ENCODE measurements around the gene EEF1AKMT1. TPM values are rescaled to one million over a fixed set of nuclear protein-coding genes. Genes with fewer than 3 reads are reported as not detected.

Gene EEF1AKMT1
- total RNA-seq, 1 experiment from 2014 or later: 10.6 TPM

DNA sequence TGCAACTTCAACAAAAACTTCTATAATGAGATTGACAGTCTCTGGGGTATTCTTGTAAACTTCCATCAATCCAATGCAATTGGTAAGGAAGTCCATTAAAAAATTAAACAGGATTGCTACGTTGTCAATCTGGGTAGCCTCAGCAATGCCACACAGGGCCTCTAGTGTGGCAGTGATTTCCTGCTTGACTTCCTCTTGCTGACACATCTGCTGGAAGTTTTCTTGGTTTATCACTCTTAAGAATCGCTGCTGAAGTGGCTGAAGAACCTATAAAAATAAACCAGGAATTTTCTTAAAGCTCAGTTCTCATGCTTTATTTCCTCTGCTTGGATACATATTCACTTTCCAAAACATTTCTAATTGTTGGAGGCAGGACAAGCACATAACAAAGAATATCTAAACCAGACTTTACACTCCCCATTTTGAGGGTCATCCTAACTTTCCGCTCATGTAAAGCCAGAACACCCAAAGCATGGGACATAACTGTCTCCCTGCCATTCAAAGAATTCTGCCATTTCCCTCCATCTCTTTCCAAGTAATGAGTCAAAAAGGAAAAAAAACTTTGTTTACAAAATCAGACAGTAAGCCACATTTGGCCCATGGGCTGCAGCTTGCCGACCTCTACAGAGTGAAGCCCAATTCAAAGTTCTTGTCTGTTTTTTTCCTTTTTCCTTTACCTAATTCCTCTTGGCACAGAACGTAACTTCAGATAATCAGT is 23.2 kb upstream of the EEF1AKMT1 start:
- DNase-seq (ENCODE audit: low read depth in 1 of 2, low spot score in 2 of 2): peak in 1 of 2 experiments; percentile 26
- Histone ChIP-seq H3K27ac (0 out of 2 replicates have a peak overlapping the region, but pooled peaks have one; percentile 19), H3K9me3 (replicated peaks) (no peaks in the 10 kb centered on the region), H3K36me3 (peaks cover 24% of the 10 kb centered on the region), H3K4me1 (replicated peaks) (peaks cover 15% of the 10 kb centered on the region), H3K27me3 (replicated peaks) (no peaks in the 10 kb centered on the region), H3K4me3 (no peak overlapping the region)

DNA sequence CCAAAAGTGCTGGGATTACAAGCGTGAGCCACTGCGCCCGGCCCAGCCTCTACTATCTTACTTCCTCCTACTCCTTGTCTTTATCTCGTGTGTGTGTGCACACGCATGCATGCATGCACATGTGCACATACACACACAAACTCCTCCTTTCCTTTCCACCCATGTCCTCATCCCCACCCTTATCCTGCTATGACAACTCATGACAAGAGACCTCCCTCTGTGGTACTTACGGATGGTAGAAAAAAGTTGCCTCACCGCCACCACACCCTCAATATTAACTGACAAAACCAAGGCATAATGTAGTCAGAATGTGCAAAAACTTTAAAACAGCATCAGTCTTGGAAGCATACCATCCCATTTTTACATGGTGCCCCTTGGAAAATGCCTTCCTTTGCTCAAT is 15.9 kb upstream of the EEF1AKMT1 start:
- no peaks in the 10 kb centered on the region for H3K9me3 ChIP-seq (replicated peaks)
- no peaks in the 10 kb centered on the region for H3K27me3 ChIP-seq (replicated peaks)
- no peak for DNase-seq (ENCODE audit: low read depth in 1 of 2, low spot score in 2 of 2)
- H3K4me3 ChIP-seq: no peak overlapping the region
- no peaks in the 10 kb centered on the region for H3K4me1 ChIP-seq (replicated peaks)
- H3K27ac ChIP-seq: no peak overlapping the region
- H3K36me3 ChIP-seq: peaks cover 18% of the 10 kb centered on the region

DNA sequence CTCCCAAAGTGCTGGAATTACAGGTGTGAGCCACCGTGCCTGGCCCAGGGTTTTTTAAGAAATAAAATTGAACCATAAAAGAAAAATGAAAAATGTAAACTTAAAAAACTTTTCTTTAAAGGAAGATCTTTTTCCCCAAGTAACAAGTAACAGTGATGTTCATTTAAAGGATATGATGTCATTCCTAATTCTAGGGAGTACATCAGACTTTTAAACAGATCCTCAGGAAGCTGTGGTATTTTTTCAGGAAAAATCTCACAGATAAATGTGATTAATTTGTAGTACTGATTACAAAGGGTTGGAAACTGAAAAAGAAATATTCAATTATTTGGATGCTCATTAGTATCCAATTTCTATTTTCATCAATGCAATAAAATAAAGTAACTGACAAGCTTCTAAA is 14.6 kb upstream of the EEF1AKMT1 start:
- H3K4me1 ChIP-seq (replicated peaks): no peaks in the 10 kb centered on the region
- no peak for DNase-seq (ENCODE audit: low read depth in 1 of 2, low spot score in 2 of 2)
- H3K27ac ChIP-seq: no peak overlapping the region
- H3K4me3 ChIP-seq: no peak overlapping the region
- H3K9me3 ChIP-seq (replicated peaks): no peaks in the 10 kb centered on the region
- peaks cover 17% of the 10 kb centered on the region for H3K36me3 ChIP-seq
- no peaks in the 10 kb centered on the region for H3K27me3 ChIP-seq (replicated peaks)

DNA sequence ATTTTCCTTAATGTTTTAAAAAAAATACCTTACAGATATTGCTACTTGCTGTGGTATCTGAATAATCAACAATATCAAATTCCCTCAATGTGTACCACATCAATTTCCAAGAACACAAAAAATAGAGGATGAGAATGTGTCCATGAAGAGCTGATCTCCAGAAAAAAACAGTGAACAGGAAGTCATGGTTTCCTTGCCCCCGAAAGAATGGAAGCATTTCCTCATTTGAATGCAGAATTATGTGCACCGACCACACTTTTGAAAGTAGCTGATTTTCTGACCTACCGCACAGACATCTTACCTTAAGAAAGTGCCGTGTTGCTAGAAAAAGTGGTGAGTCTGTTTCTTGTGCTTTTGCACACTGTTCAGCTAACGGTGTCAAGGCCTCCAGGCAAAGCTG is 13.4 kb upstream of the EEF1AKMT1 start:
- H3K4me3 ChIP-seq: no peak overlapping the region
- no peaks in the 10 kb centered on the region for H3K4me1 ChIP-seq (replicated peaks)
- no peak overlapping the region for H3K27ac ChIP-seq
- H3K9me3 ChIP-seq (replicated peaks): no peaks in the 10 kb centered on the region
- DNase-seq (ENCODE audit: low read depth in 1 of 2, low spot score in 2 of 2): no peak
- H3K27me3 ChIP-seq (replicated peaks): no peaks in the 10 kb centered on the region
- peaks cover 19% of the 10 kb centered on the region for H3K36me3 ChIP-seq

DNA sequence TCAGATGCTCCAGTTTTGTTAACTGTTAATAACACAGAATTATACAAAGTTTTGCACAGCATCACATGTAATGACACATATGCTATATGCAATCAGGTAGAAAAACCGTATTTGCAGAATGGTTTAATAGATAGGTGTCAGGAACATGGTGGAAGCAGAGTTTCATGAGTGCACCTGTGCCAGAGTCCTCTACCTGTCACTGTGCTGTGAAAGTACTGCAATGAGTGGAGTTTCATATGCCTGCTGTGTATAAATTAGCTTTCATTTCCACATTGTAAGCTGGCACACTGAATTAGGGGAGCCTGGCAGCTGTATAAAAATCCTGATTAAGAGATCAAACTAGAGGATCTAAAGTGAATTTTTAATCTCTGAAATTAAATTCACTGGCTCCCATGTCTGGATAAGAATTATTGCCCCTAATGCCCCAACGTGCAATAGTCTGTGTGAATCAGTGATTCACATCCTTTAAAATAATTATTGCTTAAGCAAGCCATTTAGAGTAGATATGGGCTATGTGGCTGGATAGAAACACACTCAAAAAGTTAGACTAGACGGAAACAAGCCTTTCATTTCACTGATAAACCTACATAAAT is 8.5 kb upstream of the EEF1AKMT1 start:
- H3K27me3 ChIP-seq (replicated peaks): no peaks in the 10 kb centered on the region
- peaks cover 10% of the 10 kb centered on the region for H3K36me3 ChIP-seq
- no peaks in the 10 kb centered on the region for H3K4me1 ChIP-seq (replicated peaks)
- H3K9me3 ChIP-seq (replicated peaks): no peaks in the 10 kb centered on the region
- no peak overlapping the region for H3K27ac ChIP-seq
- DNase-seq (ENCODE audit: low read depth in 1 of 2, low spot score in 2 of 2): no peak
- no peak overlapping the region for H3K4me3 ChIP-seq

DNA sequence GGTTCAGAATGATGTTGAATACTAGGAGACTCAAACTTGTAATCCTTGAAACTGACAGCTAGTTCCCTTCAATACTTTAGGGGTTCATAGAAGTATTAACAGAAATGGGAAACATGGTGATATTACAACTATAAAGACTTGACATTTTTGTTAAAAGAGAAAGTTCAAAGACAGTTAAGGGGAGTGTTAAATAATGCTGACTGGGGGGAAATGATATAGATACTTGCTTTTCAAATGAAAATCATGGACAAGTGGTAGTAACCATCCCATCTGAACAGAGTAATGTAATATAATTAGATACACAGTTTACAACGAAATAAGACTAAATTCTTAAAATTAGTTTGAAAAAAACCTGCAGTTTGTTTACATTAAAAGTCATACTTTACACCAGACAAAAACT is 6.6 kb upstream of the EEF1AKMT1 start:
- Histone ChIP-seq H3K36me3 (peaks cover 6% of the 10 kb centered on the region; the same call in 1 of the 2 replicates), H3K27ac (no peak overlapping the region), H3K4me1 (replicated peaks) (no peaks in the 10 kb centered on the region), H3K4me3 (no peak overlapping the region), H3K9me3 (replicated peaks) (no peaks in the 10 kb centered on the region), H3K27me3 (replicated peaks) (no peaks in the 10 kb centered on the region)
- no peak for DNase-seq (ENCODE audit: low read depth in 1 of 2, low spot score in 2 of 2)

DNA sequence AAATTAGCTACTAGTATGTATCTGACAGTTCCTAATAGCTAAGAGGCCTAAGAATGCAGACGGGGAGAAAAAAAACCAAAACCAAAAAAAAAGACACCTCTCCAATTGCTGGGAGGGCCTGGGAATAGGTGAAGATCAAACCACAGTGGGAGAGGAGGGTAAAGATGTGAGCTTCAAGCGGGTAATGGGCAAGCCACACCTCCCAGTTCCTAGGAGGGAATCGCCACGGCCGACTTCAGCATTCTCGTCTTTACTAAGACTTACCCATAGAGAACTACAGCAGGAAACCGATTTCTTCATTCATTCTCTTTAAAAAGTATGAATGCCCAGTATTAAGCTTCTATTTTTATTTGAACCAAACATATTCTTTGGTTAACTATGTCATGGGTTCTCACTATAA is 5.6 kb upstream of the EEF1AKMT1 start:
- H3K27ac ChIP-seq: no peak overlapping the region
- H3K4me1 ChIP-seq (replicated peaks): no peaks in the 10 kb centered on the region
- H3K36me3 ChIP-seq: peaks cover 6% of the 10 kb centered on the region; the same call in 1 of the 2 replicates
- no peak for DNase-seq (ENCODE audit: low read depth in 1 of 2, low spot score in 2 of 2)
- H3K4me3 ChIP-seq: no peak overlapping the region
- H3K27me3 ChIP-seq (replicated peaks): no peaks in the 10 kb centered on the region
- no peaks in the 10 kb centered on the region for H3K9me3 ChIP-seq (replicated peaks)

GRCh38 chr13:20778311-20778710 is 4.5 kb upstream of the EEF1AKMT1 start:
- H3K9me3 ChIP-seq (replicated peaks): no peaks in the 10 kb centered on the region
- H3K27me3 ChIP-seq (replicated peaks): no peaks in the 10 kb centered on the region
- no peak overlapping the region for H3K27ac ChIP-seq
- H3K36me3 ChIP-seq: peaks cover 2% of the 10 kb centered on the region; the same call in 1 of the 2 replicates
- no peak overlapping the region for H3K4me3 ChIP-seq
- peaks cover 8% of the 10 kb centered on the region for H3K4me1 ChIP-seq (replicated peaks)
- DNase-seq (ENCODE audit: low read depth in 1 of 2, low spot score in 2 of 2): no peak

GRCh38 chr13:20776751-20777150 is 3.0 kb upstream of the EEF1AKMT1 start:
- H3K36me3 ChIP-seq: no peaks in the 10 kb centered on the region
- DNase-seq (ENCODE audit: low read depth in 1 of 2, low spot score in 2 of 2): no peak
- no peak overlapping the region for H3K4me3 ChIP-seq
- no peaks in the 10 kb centered on the region for H3K27me3 ChIP-seq (replicated peaks)
- no peaks in the 10 kb centered on the region for H3K9me3 ChIP-seq (replicated peaks)
- H3K4me1 ChIP-seq (replicated peaks): peaks cover 18% of the 10 kb centered on the region
- H3K27ac ChIP-seq: no peak overlapping the region

DNA sequence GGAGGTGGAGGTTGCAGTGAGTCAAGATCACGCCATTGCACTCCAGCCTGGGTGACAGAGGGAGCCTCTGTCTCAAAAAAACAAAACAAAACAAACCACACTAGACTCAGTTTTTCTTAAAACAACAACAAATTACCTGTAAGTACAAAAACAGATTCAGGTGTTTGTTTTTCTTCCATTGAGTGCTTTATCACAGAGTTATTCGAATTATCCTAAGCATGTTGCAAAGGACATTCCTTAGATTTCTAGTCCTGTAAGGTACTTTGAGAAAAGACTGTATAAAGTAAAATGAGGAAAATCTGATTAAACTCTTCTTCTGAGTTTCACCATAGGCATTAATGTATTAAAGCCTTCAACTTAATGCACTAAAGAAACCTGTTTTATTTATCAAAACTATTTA is 2.2 kb upstream of the EEF1AKMT1 start:
- Histone ChIP-seq H3K4me3 (no peak overlapping the region), H3K27me3 (replicated peaks) (no peaks in the 10 kb centered on the region), H3K4me1 (replicated peaks) (peaks cover 18% of the 10 kb centered on the region), H3K27ac (no peak overlapping the region), H3K9me3 (replicated peaks) (no peaks in the 10 kb centered on the region), H3K36me3 (0 out of 2 replicates have a peak, but pooled peaks cover 4% of the 10 kb centered on the region)
- no peak for DNase-seq (ENCODE audit: low read depth in 1 of 2, low spot score in 2 of 2)

DNA sequence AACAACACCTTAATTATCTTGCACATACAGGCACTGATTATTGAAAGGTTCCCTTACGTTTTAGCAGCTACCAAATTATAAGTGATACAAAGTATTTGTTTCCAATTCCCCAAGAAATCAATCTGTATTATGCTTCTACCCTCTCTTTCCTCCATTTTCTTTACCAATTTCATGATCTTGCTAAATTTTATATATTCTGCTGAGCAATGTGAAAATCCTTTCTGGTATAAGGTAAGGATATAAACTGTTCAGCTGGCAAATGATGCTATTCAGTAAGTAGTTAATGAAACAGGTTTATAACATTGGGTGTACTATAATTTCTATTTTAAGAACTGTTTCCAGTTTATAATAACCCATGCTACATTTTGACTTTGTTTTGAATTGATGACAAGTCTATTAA is 985 bp upstream of the EEF1AKMT1 start:
- H3K9me3 ChIP-seq (replicated peaks): no peaks in the 10 kb centered on the region
- H3K4me1 ChIP-seq (replicated peaks): peaks cover 18% of the 10 kb centered on the region
- no peaks in the 10 kb centered on the region for H3K27me3 ChIP-seq (replicated peaks)
- 0 out of 2 replicates have a peak, but pooled peaks cover 6% of the 10 kb centered on the region for H3K36me3 ChIP-seq
- H3K27ac ChIP-seq: no peak overlapping the region
- no peak for DNase-seq (ENCODE audit: low read depth in 1 of 2, low spot score in 2 of 2)
- H3K4me3 ChIP-seq: no peak overlapping the region

DNA sequence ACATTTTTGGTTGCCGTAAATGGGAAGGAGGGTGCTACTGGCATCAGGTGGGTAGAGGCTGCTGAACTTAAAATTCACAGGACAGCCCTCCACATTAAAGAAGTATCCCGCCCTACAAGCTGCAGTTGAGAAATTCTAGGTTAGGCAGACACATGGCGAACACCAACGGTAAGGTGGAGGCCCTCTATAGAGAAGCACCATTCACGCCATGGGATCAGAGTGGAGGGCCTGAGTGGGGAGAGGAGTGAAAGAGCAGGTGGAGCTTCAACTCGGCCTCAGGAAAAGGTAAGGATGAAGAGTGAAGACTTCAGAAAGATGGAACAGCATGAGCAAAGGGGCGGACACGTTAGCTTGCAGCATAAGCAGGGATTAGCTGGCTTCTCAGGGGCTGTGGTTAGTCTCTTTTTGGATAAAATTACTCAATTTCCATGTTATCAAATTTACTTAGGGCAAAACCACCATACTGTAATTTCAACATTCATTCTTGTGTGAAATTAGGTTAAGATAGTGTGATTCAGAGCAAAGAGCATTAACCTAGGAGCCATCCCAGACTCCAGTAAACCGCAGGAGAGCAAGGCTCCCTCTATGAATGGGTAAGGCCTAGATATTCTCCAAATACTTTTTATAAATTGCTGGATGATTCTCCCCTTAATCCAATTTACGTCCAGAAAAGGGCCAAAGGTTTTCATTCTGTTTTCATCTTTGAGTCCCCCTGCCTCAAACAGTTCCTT is 1.2 kb downstream of the EEF1AKMT1 start:
- DNase-seq (ENCODE audit: low read depth in 1 of 2, low spot score in 2 of 2): no peak
- Histone ChIP-seq H3K4me3 (peak overlapping the region; percentile 55), H3K9me3 (replicated peaks) (no peaks in the 10 kb centered on the region), H3K27ac (peak overlapping the region; percentile 81; the same call in 1 of the 2 replicates), H3K36me3 (0 out of 2 replicates have a peak, but pooled peaks cover 6% of the 10 kb centered on the region), H3K27me3 (replicated peaks) (no peaks in the 10 kb centered on the region), H3K4me1 (replicated peaks) (peaks cover 18% of the 10 kb centered on the region)

DNA sequence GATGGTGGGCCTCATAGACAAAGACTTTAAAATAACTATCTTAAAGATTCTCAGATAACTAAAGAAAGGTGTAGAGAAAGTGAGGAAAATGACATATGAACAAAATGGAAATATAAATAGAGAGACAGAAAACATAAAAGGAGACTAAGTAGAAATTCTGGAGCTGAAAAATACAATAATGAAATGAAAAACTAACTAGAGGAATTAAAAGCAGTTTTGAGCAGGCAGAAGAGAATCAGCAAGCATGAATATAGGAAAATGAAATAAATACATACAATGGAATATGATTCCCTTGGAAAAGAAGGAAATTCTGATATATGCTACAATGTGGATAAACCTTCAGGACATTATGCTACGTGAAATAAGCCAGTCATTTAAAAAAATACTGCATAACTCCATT is 3.9 kb downstream of the EEF1AKMT1 start:
- Histone ChIP-seq H3K27me3 (replicated peaks) (no peaks in the 10 kb centered on the region), H3K4me3 (no peak overlapping the region), H3K9me3 (replicated peaks) (no peaks in the 10 kb centered on the region), H3K4me1 (replicated peaks) (peaks cover 18% of the 10 kb centered on the region), H3K27ac (no peak overlapping the region), H3K36me3 (0 out of 2 replicates have a peak, but pooled peaks cover 6% of the 10 kb centered on the region)
- DNase-seq (ENCODE audit: low read depth in 1 of 2, low spot score in 2 of 2): no peak

GRCh38 chr13:20769091-20769490 is 4.7 kb downstream of the EEF1AKMT1 start:
- H3K27me3 ChIP-seq (replicated peaks): no peaks in the 10 kb centered on the region
- H3K4me1 ChIP-seq (replicated peaks): peaks cover 17% of the 10 kb centered on the region
- DNase-seq (ENCODE audit: low read depth in 1 of 2, low spot score in 2 of 2): no peak
- H3K27ac ChIP-seq: no peak overlapping the region
- H3K9me3 ChIP-seq (replicated peaks): no peaks in the 10 kb centered on the region
- no peak overlapping the region for H3K4me3 ChIP-seq
- 0 out of 2 replicates have a peak, but pooled peaks cover 6% of the 10 kb centered on the region for H3K36me3 ChIP-seq

Measured in SJSA1 (cell line).